Caco-2 (cell line): ENCODE measurements around the gene CSF3R. TPM values are rescaled to one million over a fixed set of nuclear protein-coding genes. Genes with fewer than 3 reads are reported as not detected.
"Not testable (repeated sequence)": the region's sequence is repeated elsewhere in the genome, so short reads cannot be mapped to it uniquely, and the experiment has no call there.

ENCODE experiments used
- BruUV-seq: library from RNA; stranded (reverse); fragments of 400-500 nt; replicated peaks from 2 replicates; lab custom pipeline; 2021; lab: Mats Ljungman, UMichigan
- CTCF ChIA-PET: fragments of 300-600 bp; sonication (Branson Sonifier 250); formaldehyde crosslinking; loops from one replicate; lab custom pipeline; 2022; ENCODE audit warnings: antibody characterized with exemption; lab: Charles Lee
- POLR2A ChIA-PET: fragments of 300-600 bp; sonication (Branson Sonifier 250); formaldehyde crosslinking; loops from one replicate; lab custom pipeline; 2022; ENCODE audit warnings: antibody characterized with exemption; lab: Charles Lee
- DNase-seq, 2 experiments: peaks; one replicate each; pipeline versions ENCODE4 v3.0.0 to v3.0.0-alpha.2; 2020 to 2022
- H3K27me3 ChIP-seq: replicated peaks from 2 replicates; pipeline ENCODE4 v1.6.0; 2011; ENCODE audit warnings: low read length; ENCODE audit not compliant: control insufficient read depth, insufficient read depth
- H3K36me3 ChIP-seq: 2 replicates; pipeline ENCODE4 v1.5.1; 2011; ENCODE audit warnings: low read length; ENCODE audit not compliant: control insufficient read depth, insufficient read depth
- H3K4me1 ChIP-seq: fragments of 250-450 bp; sonication (Bioruptor Pico); 2 replicates; pipeline ENCODE4 v1.5.1; 2020; ENCODE audit warnings: mild to moderate bottlenecking
- H3K4me3 ChIP-seq: 2 replicates; pipeline ENCODE4 v1.5.1; 2011; ENCODE audit warnings: low read depth, mild to moderate bottlenecking, control low read depth, low read length
- H3K9me3 ChIP-seq: fragments of 250-450 bp; sonication (Bioruptor Pico); 2 replicates; pipeline ENCODE4 v1.5.1; 2020; ENCODE audit warnings: mild to moderate bottlenecking, moderate library complexity
- H3K27ac Mint-ChIP-seq: one replicate; pipeline ENCODE4 v1.8.0; 2022; ENCODE audit warnings: mixed read lengths; ENCODE audit not compliant: unreplicated experiment
- H3K27me3 Mint-ChIP-seq: one replicate; pipeline ENCODE4 v1.8.0; 2022; ENCODE audit warnings: mixed read lengths; ENCODE audit not compliant: insufficient read depth, unreplicated experiment
- H3K36me3 Mint-ChIP-seq: one replicate; pipeline ENCODE4 v1.8.0; 2022; ENCODE audit warnings: mild to moderate bottlenecking, mixed read lengths; ENCODE audit not compliant: insufficient read depth, unreplicated experiment
- H3K4me1 Mint-ChIP-seq: one replicate; pipeline ENCODE4 v1.8.0; 2022; ENCODE audit warnings: low read depth, mixed read lengths; ENCODE audit not compliant: unreplicated experiment
- H3K4me3 Mint-ChIP-seq: one replicate; pipeline ENCODE4 v1.8.0; 2022; ENCODE audit warnings: mild to moderate bottlenecking, moderate library complexity, mixed read lengths; ENCODE audit not compliant: unreplicated experiment
- H3K9me3 Mint-ChIP-seq: one replicate; pipeline ENCODE4 v1.8.0; 2022; ENCODE audit warnings: mixed read lengths; ENCODE audit not compliant: unreplicated experiment
- CTCF ChIP-seq, 2 experiments: fragments of 200-600 bp in 1 of 2; IDR thresholded peaks; 1 replicate in 1 of 2; 2 replicates in 1 of 2; pipeline versions ENCODE4 v1.5.1 to v1.8.0; 2011 to 2022; ENCODE audit warnings: antibody characterized with exemption in 1 of 2, control low read depth in 1 of 2, inconsistent platforms in 1 of 2, low read depth in 1 of 2, low read length in 1 of 2, mild to moderate bottlenecking in 1 of 2, moderate library complexity in 1 of 2; ENCODE audit not compliant: insufficient read depth in 1 of 2, severe bottlenecking in 1 of 2, unreplicated experiment in 1 of 2
- intact Hi-C: fragments of 100-400 bp; cut with micrococcal nuclease; formaldehyde crosslinking; loops from one replicate; pipeline ENCODE4 v1.10.0; 2022; ENCODE audit not compliant: unreplicated experiment
- total RNA-seq: library from RNA; stranded (reverse); gene quantifications from 2 replicates; pipeline ENCODE4 v1.2.3, GENCODE V29; 2022

Gene CSF3R
- total RNA-seq, 1 experiment from 2014 or later: 1.4 TPM

- H3K4me1 ChIP-seq: peaks cover 4% of the 10 kb centered on the region
- ChIA-PET CTCF (no interaction called here), POLR2A (interaction anchor here (0.9 kb wide), 1 partner anchor 16 kb away, joined by 4 read pairs; the partner anchor contains the start of gene MRPS15)
- no peak for TF ChIP-seq CTCF (IDR thresholded peaks at IDR 0.05; ENCODE audit: insufficient read depth in 1 of 2, low read depth in 1 of 2, low read length in 1 of 2, severe bottlenecking in 1 of 2, unreplicated experiment in 1 of 2)
- H3K36me3 ChIP-seq: no peaks in the 10 kb centered on the region
- H3K4me3 ChIP-seq: no peak overlapping the region
- Mint-ChIP-seq H3K4me3 (no peak overlapping the region), H3K27me3 (no peaks in the 10 kb centered on the region), H3K36me3 (no peaks in the 10 kb centered on the region), H3K4me1 (peaks cover 10% of the 10 kb centered on the region), H3K9me3 (no peaks in the 10 kb centered on the region), H3K27ac (no peak overlapping the region)
- BruUV-seq: no TSS peak
- intact Hi-C loops: no loop called here
- no peaks in the 10 kb centered on the region for H3K9me3 ChIP-seq
- H3K27me3 ChIP-seq: no peaks in the 10 kb centered on the region
- no peak for DNase-seq
Observed at GRCh38 chr1:36479505-36480051, 3.1 kb downstream of the CSF3R start.

- BruUV-seq, H3K27me3 Mint-ChIP-seq, CTCF ChIA-PET, H3K9me3 Mint-ChIP-seq, H3K36me3 Mint-ChIP-seq, POLR2A ChIA-PET, H3K4me3 ChIP-seq, H3K4me1 ChIP-seq, H3K4me3 Mint-ChIP-seq, H3K27me3 ChIP-seq, DNase-seq, H3K36me3 ChIP-seq, H3K27ac Mint-ChIP-seq, intact Hi-C loops, H3K9me3 ChIP-seq: not testable (repeated sequence)
- peaks cover 10% of the 10 kb centered on the region for H3K4me1 Mint-ChIP-seq
Observed at GRCh38 chr1:36477615-36478014, 5.1 kb downstream of the CSF3R start.

- Mint-ChIP-seq H3K4me3 (no peak overlapping the region), H3K9me3 (no peaks in the 10 kb centered on the region), H3K36me3 (no peaks in the 10 kb centered on the region), H3K27ac (no peak overlapping the region), H3K27me3 (no peaks in the 10 kb centered on the region), H3K4me1 (peaks cover 6% of the 10 kb centered on the region)
- no peaks in the 10 kb centered on the region for H3K36me3 ChIP-seq
- no peaks in the 10 kb centered on the region for H3K27me3 ChIP-seq
- intact Hi-C loops: no loop called here
- TF ChIP-seq CTCF (IDR thresholded peaks at IDR 0.05; ENCODE audit: insufficient read depth in 1 of 2, low read depth in 1 of 2, low read length in 1 of 2, severe bottlenecking in 1 of 2, unreplicated experiment in 1 of 2): no peak
- ChIA-PET POLR2A (no interaction called here), CTCF (no interaction called here)
- BruUV-seq: no TSS peak
- no peak for DNase-seq
- no peak overlapping the region for H3K4me3 ChIP-seq
- no peaks in the 10 kb centered on the region for H3K9me3 ChIP-seq
- H3K4me1 ChIP-seq: no peaks in the 10 kb centered on the region; the same call in 1 of the 2 replicates
Observed at GRCh38 chr1:36476945-36477344, 5.8 kb downstream of the CSF3R start.
